ENCODE measurements around the gene DCLK1. TPM values are rescaled to one million over a fixed set of nuclear protein-coding genes. Genes with fewer than 3 reads are reported as not detected.

Gene DCLK1
- total and polyA plus RNA-seq, 9 donors: 3.3 to 37.0 (median 20.7) TPM

DNA sequence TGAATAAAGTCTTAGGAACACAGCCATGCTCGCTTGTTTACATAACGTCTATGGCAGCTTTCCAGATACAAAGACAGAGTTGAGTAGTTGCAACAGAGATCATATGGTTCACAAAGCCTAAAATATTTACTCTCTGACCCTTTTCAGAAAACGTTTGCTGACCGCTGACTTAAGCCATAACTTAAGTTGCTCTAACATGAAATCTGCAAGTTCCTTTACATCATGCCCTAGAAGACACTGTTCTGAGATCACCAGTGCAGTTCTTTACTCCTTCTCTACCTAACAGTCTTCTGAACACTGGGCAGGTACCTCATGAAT lies 166.4 kb downstream of the DCLK1 start:
- Histone ChIP-seq H3K9me3 (no peaks in the 10 kb centered on the region), H3K4me1 (ENCODE audit: insufficient read depth) (no peaks in the 10 kb centered on the region), H3K36me3 (no peaks in the 10 kb centered on the region), H3K27me3 (no peaks in the 10 kb centered on the region), H3K27ac (no peak overlapping the region), H3K4me3 (no peak overlapping the region)
- no peak for TF ChIP-seq EP300 (IDR thresholded peaks at IDR 0.05)
- TF ChIP-seq, protein P1, sequence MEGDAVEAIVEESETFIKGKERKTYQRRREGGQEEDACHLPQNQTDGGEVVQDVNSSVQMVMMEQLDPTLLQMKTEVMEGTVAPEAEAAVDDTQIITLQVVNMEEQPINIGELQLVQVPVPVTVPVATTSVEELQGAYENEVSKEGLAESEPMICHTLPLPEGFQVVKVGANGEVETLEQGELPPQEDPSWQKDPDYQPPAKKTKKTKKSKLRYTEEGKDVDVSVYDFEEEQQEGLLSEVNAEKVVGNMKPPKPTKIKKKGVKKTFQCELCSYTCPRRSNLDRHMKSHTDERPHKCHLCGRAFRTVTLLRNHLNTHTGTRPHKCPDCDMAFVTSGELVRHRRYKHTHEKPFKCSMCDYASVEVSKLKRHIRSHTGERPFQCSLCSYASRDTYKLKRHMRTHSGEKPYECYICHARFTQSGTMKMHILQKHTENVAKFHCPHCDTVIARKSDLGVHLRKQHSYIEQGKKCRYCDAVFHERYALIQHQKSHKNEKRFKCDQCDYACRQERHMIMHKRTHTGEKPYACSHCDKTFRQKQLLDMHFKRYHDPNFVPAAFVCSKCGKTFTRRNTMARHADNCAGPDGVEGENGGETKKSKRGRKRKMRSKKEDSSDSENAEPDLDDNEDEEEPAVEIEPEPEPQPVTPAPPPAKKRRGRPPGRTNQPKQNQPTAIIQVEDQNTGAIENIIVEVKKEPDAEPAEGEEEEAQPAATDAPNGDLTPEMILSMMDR (IDR thresholded peaks at IDR 0.05): no peak
- no peak for TF ChIP-seq POLR2A (IDR thresholded peaks at IDR 0.05)
- WGBS, 3 donors: 7 to 12% (median 9%) methylated on average over 4 of the region's 4 CpGs
- no peak for DNase-seq
- intact Hi-C loops (cut with DNase I): loop anchor here in 1 of 4 donors (10.0 kb wide), 1 partner anchor 330 kb away; no protein-coding TSS in a partner anchor

DNA sequence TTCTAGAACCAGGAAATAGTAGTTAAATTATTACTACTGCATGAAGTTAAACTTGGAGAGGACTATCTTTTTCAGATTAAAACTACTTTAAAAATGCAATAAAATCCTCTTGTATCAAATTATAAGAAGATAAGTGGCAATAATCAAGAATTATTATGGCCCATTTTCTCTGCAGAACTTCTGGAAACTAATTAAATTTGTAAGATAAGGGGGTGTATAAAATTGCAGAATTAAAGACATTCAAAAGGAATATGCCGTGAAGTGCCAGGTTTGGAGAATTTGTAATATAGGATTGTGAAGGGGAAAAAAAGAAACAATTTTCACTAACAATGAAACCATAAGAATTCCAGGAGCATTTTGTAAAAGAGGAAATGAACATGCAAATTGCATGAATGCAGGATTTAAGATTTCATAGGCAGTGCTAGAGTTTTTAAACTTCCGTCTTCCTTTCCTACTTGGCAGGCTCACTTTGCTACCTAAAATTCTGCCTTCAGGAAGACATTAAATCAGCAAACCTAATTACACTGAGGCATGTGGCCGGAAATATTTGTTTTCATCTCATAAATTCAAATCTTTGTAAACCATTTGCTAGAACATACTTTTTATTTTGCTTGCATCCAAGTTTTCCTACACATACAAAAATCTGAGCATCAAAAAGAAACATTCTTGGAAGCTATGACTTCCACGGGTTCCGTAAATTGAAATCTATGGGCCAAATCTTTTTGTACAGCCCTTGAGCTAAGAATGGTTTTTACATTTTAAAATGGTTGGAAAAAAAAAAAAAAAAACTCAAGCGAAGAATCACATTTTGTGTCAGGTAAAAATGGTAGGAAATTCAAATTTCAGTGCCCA lies 166.9 kb downstream of the DCLK1 start:
- intact Hi-C loops (cut with DNase I): loop anchor here in 1 of 4 donors (10.0 kb wide), 1 partner anchor 329 kb away; no protein-coding TSS in a partner anchor
- Histone ChIP-seq H3K4me3 (no peak overlapping the region), H3K27me3 (no peaks in the 10 kb centered on the region), H3K9me3 (no peaks in the 10 kb centered on the region), H3K27ac (no peak overlapping the region), H3K4me1 (ENCODE audit: insufficient read depth) (no peaks in the 10 kb centered on the region), H3K36me3 (no peaks in the 10 kb centered on the region)
- TF ChIP-seq POLR2A (IDR thresholded peaks at IDR 0.05) (no peak), EP300 (IDR thresholded peaks at IDR 0.05) (no peak)
- TF ChIP-seq, protein P1 (IDR thresholded peaks at IDR 0.05): no peak
- DNase-seq: no peak
- WGBS, 3 donors: 44 to 53% (median 48%) methylated on average over 6 of the region's 6 CpGs

DNA sequence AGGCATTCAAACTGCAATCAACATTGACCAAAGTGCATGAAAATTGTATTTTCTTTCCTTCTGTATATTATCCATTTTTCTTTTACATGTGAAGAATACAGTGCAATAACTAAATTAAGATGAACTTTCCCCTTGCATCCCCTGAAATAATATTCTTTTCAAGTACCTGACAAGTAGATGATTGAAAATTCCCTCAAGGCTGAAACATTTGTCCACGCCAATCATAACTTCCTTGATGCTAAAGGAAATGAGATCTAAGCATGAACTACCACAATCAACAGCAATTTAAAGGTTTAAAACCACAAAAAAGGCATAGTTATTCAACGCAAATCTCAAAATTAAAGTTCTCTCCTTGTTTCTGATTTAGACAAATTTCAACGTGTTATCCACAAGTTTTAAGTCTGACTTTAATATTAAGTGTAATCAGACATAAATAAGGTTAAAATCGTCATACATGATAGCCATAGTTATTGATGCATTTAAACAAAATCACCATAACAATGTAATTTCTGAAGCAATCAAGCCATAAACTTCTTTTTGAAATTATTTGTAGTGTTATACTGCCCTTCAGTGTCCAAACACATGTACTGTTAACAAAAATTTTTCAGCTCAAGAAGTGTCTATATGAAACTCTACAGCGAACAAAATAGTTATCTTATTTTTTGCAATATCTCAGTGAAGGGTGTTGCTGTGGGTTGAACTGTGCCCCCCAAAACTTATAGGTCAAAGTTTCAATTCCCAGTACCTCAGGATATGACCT lies 169.5 kb downstream of the DCLK1 start:
- Histone ChIP-seq H3K4me3 (no peak overlapping the region), H3K27me3 (no peaks in the 10 kb centered on the region), H3K36me3 (no peaks in the 10 kb centered on the region), H3K4me1 (ENCODE audit: insufficient read depth) (no peaks in the 10 kb centered on the region), H3K27ac (no peak overlapping the region), H3K9me3 (no peaks in the 10 kb centered on the region)
- no peak for DNase-seq
- intact Hi-C loops (cut with DNase I): loop anchor here in 1 of 4 donors (10.0 kb wide), 1 partner anchor 327 kb away; no protein-coding TSS in a partner anchor
- no peak for TF ChIP-seq POLR2A (IDR thresholded peaks at IDR 0.05)
- WGBS, 3 donors: 84 to 88% (median 87%) methylated on average over 5 of the region's 5 CpGs

DNA sequence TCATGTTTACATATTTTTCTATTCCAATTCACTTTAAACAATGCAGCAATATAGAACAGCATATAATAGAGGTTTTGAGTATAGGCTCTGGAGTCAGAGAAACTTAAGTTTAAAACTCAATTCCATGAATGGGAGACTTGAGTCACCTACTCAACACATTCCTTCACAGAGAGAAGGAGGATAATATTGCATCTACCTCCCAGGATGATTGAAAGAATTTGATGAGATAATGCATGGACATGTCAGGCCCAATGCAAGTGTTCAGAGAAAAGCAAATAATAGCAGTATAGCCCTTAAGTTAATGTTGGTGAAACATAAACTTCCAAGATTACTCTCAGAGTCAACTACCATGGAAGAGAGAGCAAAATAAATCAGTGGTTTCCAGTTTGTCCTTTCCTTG lies 170.2 kb downstream of the DCLK1 start:
- no peak for TF ChIP-seq EP300 (IDR thresholded peaks at IDR 0.05)
- TF ChIP-seq, protein P1 (IDR thresholded peaks at IDR 0.05): no peak
- no peak for TF ChIP-seq POLR2A (IDR thresholded peaks at IDR 0.05)
- no peaks in the 10 kb centered on the region for H3K4me1 ChIP-seq (ENCODE audit: insufficient read depth)
- H3K27me3 ChIP-seq: no peaks in the 10 kb centered on the region
- H3K4me3 ChIP-seq: no peak overlapping the region
- no peak for DNase-seq
- no peaks in the 10 kb centered on the region for H3K9me3 ChIP-seq
- H3K36me3 ChIP-seq: no peaks in the 10 kb centered on the region
- intact Hi-C loops (cut with DNase I): loop anchor here in 1 of 4 donors (10.0 kb wide), 1 partner anchor 326 kb away; no protein-coding TSS in a partner anchor
- no peak overlapping the region for H3K27ac ChIP-seq
